Measurements from ENCODE around the gene SFPQ.
"Not testable (repeated sequence)": the region's sequence is repeated elsewhere in the genome, so short reads cannot be mapped to it uniquely, and the experiment has no call there.

Gene SFPQ

GRCh38 chr1:35142728-35143127 is 50.2 kb downstream of the SFPQ start:
- not testable (repeated sequence) for DNase-seq (ENCODE audit: low read depth in 4 of 4, low spot score in 1 of 4)

GRCh38 chr1:35142294-35142693 is 50.7 kb downstream of the SFPQ start:
- DNase-seq (ENCODE audit: low read depth in 4 of 4, low spot score in 1 of 4), result not testable (repeated sequence)

GRCh38 chr1:35137590-35137989 is 55.4 kb downstream of the SFPQ start:
- DNase-seq (ENCODE audit: low read depth in 4 of 4, low spot score in 1 of 4), result not testable (repeated sequence)

GRCh38 chr1:35136780-35137179 is 56.2 kb downstream of the SFPQ start:
- no peak for DNase-seq (ENCODE audit: low read depth in 4 of 4, low spot score in 1 of 4)

Data from stimulated activated CD4-positive, alpha-beta T cell treated with anti-CD3 and anti-CD28 coated beads, Interleukin-1b, Interleukin-23, amount 100 ng/mL, for 24 hours (primary cell).